GM12891 (cell line): ENCODE data around the gene VIL1.

Source experiments
- POLR2A ChIP-seq: IDR thresholded peaks from 2 replicates; pipeline ENCODE4 v1.6.1; 2011; ENCODE audit warnings: low read depth, low read length, control low read depth
- POLR2AphosphoS5 ChIP-seq: IDR thresholded peaks from 2 replicates; pipeline ENCODE4 v1.6.1; 2011; ENCODE audit warnings: low read depth, low read length, control low read depth
- POU2F2 ChIP-seq: IDR thresholded peaks from 2 replicates; pipeline ENCODE4 v1.6.1; 2011; ENCODE audit warnings: low read depth, mild to moderate bottlenecking, control low read depth, low read length, moderate library complexity

DNA sequence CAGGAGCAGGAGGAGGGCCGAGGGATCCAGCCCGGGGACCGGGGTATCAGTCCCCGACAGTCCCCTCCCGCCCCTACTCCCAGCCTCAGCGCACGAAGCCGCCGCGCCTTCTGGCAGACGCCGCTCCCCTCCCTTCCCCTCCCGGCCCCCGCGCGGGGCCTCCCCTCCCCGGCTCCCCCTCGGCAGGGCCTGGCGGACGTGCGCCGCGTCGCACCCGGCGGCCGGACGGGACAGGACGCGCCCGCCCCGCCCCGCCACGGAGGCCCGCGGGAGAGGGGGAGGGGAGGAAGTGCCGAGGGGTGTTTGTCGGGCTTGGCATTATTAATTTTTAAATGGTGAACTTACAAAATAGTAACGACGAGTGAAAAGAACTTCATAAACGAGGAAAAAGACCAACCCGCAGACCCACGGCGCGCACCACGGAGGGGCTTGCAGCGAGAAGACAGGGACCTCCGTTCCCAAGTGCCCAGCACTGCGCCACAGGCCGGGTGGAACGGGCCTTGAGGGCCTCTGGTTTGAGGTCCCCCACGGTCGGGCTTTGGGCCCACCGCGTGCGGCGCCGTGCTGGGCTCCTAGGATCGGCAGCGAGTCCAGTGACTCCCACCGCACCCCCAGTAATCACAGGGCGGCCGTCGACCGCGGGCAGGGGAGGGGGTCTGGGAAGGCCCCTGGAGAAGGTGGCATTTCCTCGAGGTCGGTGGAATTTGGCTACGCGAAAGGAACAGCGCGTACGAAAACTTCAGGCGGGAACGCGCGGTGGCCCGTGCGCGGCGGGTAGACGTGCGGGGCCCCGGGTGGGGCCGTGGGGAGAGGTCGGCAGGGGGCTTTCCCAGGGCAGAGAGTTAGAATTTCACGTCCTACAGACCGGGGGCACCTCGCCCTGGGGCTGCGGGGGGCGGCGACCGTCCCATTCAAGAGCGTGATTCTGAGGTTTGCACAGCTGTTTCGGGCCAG lies 20.2 kb upstream of the VIL1 start:
- TF ChIP-seq POLR2AphosphoS5: no peak
- TF ChIP-seq POLR2A: no peak
- TF ChIP-seq POU2F2: no peak
